Skin epidermis (tissue), 12 donors: ENCODE measurements around the gene SELENOO.
A peak's percentile ranks its signal among the peaks of the same experiment; 100 is the strongest.

ENCODE experiments used
- H3K27ac ChIP-seq, 21 experiments: fragments of 200-600 bp; sonication (generic) in 11 of 21; one replicate each; pipeline ENCODE4 v1.5.0; 2020; ENCODE audit warnings: mild to moderate bottlenecking in 3 of 21, inconsistent platforms in 2 of 21, moderate library complexity in 2 of 21
- H3K4me3 ChIP-seq, 7 experiments: fragments of 200-600 bp; sonication (generic) in 2 of 7; one replicate each; pipeline ENCODE4 v1.5.0; 2020; ENCODE audit warnings: inconsistent platforms in 2 of 7, mild to moderate bottlenecking in 2 of 7, moderate library complexity in 1 of 7

SELENOO gene

DNA sequence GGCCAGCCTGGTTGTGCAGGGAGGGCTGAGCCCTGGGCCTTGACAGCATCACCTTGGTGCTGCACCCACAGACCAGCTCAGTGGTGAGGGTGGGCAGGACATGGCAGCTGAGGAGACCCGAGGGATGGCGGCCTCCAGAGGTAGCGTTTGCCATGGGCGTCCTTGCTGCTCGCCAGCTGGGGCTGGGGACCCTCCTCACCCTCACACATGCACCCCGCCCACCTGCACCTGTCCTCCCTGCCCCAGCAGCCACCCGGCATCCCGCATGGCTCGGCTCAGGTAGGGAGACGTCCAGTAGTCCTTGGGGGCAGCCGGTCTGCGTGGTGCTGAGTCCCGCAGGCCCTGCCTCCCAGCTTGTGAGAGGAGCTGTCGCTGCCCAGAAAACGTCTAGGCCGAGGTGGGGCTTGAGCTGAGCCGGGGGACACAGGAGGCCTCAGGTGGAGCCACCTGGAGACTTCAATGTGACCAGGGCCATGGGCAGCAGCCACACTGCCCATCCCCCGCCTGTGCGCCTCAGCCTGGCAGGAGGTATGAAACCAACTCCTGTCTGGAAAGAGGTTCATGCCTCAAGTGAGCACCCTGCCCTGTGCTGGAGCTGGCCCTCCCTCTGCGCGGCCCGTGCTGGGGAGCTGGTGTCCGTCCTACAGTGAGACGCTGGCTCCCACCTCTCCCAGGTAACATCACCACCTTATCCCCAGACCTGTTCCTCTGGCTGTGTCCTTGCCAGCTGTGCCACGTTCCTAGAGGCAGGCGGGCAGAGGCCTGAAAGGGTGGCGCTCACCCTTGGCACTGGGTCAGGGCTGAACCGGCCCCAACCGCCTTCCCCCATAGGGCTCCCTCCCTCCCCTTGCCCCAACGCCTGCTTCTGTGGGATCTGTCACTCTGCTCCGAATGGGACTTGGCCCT is 18.4 kb upstream of the SELENOO start:
- H3K27ac ChIP-seq = no peak overlapping the region

GRCh38 chr22:50183141-50183971 is 17.5 kb upstream of the SELENOO start:
- no peak overlapping the region for H3K4me3 ChIP-seq
- no peak overlapping the region for H3K27ac ChIP-seq

More for the DNA sequence above, 18.4 kb upstream of the SELENOO start:
- H3K4me3 ChIP-seq = no peak overlapping the region

- peak overlapping the region in 4 of 21 experiments; percentile 3 to 24 (median 20) for H3K27ac ChIP-seq
- H3K4me3 ChIP-seq = peak overlapping the region in 4 of 7 experiments; percentile 48 to 81 (median 72)
These were observed 16.6 kb upstream of the SELENOO start for GRCh38 chr22:50184004-50184901.

- H3K4me3 ChIP-seq = peak overlapping the region; percentile 37 to 81 (median 66)
- peak overlapping the region in 19 of 21 experiments; percentile 1 to 65 (median 43) for H3K27ac ChIP-seq
These were observed 15.9 kb upstream of the SELENOO start for GRCh38 chr22:50184902-50185374.

DNA sequence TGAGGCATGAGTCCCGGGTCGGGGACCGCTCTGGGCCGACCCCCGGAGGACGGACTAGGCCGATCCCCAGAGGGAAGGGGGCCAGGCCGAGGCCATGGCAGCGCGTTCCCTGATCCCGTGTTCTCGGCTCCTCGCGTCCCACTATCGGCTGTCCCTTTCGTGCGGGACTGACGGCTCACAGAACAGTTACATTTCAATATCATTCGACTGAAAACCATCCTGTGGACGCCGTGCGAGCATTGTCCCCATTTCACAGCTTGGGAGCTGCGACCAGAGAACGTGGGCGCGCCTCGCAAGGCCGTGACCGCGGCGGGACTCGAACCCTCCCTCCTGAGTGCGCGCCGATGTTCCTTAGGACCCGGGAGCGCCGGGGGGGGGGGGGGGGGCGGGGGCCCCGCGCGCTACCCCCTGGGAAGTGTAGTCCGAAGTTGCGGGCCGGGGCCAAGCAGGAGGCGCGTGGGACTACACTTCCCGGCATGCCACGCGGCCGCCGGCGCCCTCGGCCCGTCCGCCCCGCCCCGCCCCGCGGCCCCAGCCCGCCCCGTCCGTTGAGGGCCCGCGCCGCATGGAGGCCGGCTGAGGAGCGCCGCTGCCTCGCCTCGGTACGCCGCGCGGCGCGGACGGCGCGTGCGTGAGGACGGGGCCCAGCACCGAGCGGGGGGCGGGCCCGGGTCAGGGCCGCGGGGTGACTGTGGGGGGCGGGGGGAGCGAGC is 15.3 kb upstream of the SELENOO start, which contains the start of gene TRABD:
Gene TRABD, plus strand, starts transcription at position 539 of the 713 bp plus-strand sequence. CDS start 7,148 bp downstream, outside the sequence.
- peak within 1 kb of the TSS; percentile 64 to 90 (median 84) for H3K27ac ChIP-seq

GRCh38 chr22:50186181-50186714 is 14.6 kb upstream of the SELENOO start:
- H3K27ac ChIP-seq = peak overlapping the region; percentile 64 to 90 (median 84)
- H3K4me3 ChIP-seq = peak overlapping the region; percentile 48 to 81 (median 71)

More for the DNA sequence above, 15.3 kb upstream of the SELENOO start, which contains the start of gene TRABD:
- H3K4me3 ChIP-seq = peak within 1 kb of the TSS; percentile 48 to 81 (median 71)

GRCh38 chr22:50186761-50187523 is 13.9 kb upstream of the SELENOO start:
- peak overlapping the region; percentile 48 to 81 (median 71) for H3K4me3 ChIP-seq
- peak overlapping the region in 20 of 21 experiments; percentile 69 to 90 (median 84) for H3K27ac ChIP-seq

- no peak overlapping the region for H3K4me3 ChIP-seq
- H3K27ac ChIP-seq = peak overlapping the region in 5 of 21 experiments; percentile 6 to 97 (median 87)
These were observed 12.5 kb upstream of the SELENOO start for GRCh38 chr22:50188356-50188755.

- Histone ChIP-seq H3K4me3 (no peak overlapping the region), H3K27ac (peak overlapping the region in 19 of 21 experiments; percentile 75 to 98 (median 86))
These were observed 11.5 kb upstream of the SELENOO start for GRCh38 chr22:50189184-50189848.

GRCh38 chr22:50189849-50190181 is 11.0 kb upstream of the SELENOO start:
- peak overlapping the region in 5 of 7 experiments; percentile 29 to 47 (median 38) for H3K4me3 ChIP-seq
- peak overlapping the region; percentile 75 to 98 (median 86) for H3K27ac ChIP-seq

GRCh38 chr22:50190182-50190940 is 10.4 kb upstream of the SELENOO start:
- H3K4me3 ChIP-seq = peak overlapping the region; percentile 27 to 47 (median 38)
- H3K27ac ChIP-seq = peak overlapping the region; percentile 75 to 98 (median 86)

- peak overlapping the region; percentile 75 to 98 (median 86) for H3K27ac ChIP-seq
- peak overlapping the region; percentile 27 to 47 (median 38) for H3K4me3 ChIP-seq
These were observed 9.7 kb upstream of the SELENOO start for GRCh38 chr22:50190941-50191741.

DNA sequence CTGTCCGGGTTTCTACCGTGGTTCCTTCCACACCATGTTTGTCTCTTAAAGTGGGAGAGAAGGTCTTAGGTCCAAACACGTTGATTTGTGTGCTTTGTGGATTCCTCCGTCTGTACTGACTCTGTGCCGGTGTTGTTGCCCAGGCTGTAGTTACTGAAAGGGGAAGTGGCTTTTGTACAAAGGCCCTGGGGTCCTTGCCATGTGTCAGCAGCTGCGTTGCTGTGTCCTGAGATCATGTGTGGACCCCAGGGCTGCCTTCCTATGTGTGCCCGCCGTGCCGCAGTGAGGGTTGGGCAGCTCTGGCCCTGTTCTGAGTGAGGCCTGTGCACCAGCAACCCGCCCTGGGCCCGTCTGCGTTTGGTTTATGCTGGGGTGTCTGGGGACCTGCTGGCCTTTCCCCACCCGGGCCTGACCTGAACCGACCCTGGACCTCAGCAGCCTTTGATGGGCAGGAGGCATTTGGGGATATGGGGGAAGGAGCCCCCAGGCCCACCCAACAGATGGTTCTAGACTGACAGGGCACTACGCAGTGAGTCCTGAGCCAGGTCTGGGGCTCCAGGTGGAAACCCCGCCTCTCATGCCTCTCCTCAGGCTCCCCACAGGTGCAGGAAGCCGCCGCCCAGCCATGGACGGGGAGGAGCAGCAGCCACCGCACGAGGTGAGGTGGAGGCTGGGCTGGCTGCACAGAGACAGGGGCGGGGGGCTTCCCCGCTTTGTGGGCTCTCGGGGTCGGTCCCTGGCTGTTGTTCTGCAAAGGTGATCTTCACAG is 8.2 kb upstream of the SELENOO start:
- Histone ChIP-seq H3K4me3 (peak overlapping the region in 1 of 7 experiments; percentile 4), H3K27ac (peak overlapping the region in 19 of 21 experiments; percentile 31 to 98 (median 85))

- no peak overlapping the region for H3K4me3 ChIP-seq
- peak overlapping the region in 2 of 21 experiments; percentile 87 to 89 for H3K27ac ChIP-seq
These were observed 7.2 kb upstream of the SELENOO start for GRCh38 chr22:50193621-50194020.
